H1 (cell line): ENCODE data around the gene ZNF333. TPM values are rescaled to one million over a fixed set of nuclear protein-coding genes. Genes with fewer than 3 reads are reported as not detected.

Source experiments
- CHD7 ChIP-seq: fragments of 300-600 bp; sonication (generic); IDR thresholded peaks from 2 replicates; pipeline ENCODE4 v1.7.1; 2012; ENCODE audit warnings: low read length, moderate library complexity, mild to moderate bottlenecking, inconsistent platforms; ENCODE audit not compliant: insufficient replicate concordance
- EP300 ChIP-seq, 2 experiments: IDR thresholded peaks; 1 replicate in 1 of 2; 2 replicates in 1 of 2; pipeline ENCODE4 v1.6.1; 2011 to 2012; ENCODE audit warnings: low read depth in 2 of 2, low read length in 2 of 2, mild to moderate bottlenecking in 2 of 2, borderline replicate concordance in 1 of 2, inconsistent platforms in 1 of 2, moderate library complexity in 1 of 2
- EZH2 ChIP-seq: fragments of 200-600 bp; sonication (generic); IDR thresholded peaks from 2 replicates; pipeline ENCODE4 v1.7.1; 2012; ENCODE audit warnings: low read depth, mild to moderate bottlenecking, moderate library complexity, low read length, inconsistent platforms; ENCODE audit not compliant: severe bottlenecking
- YY1 ChIP-seq: IDR thresholded peaks from 2 replicates; pipeline ENCODE4 v1.6.1; 2011; ENCODE audit warnings: low read depth, mild to moderate bottlenecking, low read length
- polyA plus RNA-seq, 7 experiments: library from polyadenylated mRNA; depleted of rRNA in 3 of 7; stranded (reverse) in 5 of 7; unstranded in 2 of 7; fragments of >200 nt in 5 of 7; fragments of 200-250 nt in 2 of 7; gene quantifications; 1 replicate in 5 of 7; 2 replicates in 1 of 7; 4 replicates in 1 of 7; pipeline versions ENCODE4 v1.2.1 to v1.2.3, GENCODE V29; 2011 to 2013; ENCODE audit warnings: missing spikeins in 2 of 7, mixed read lengths in 2 of 7
- total RNA-seq: library from RNA; stranded (reverse); fragmentation: NEBNext Ultra II Directional; extraction: Animal tissue kit (Norgen Biotek cat#: 25700); gene quantifications from 2 replicates; pipeline ENCODE4 v1.2.1, GENCODE V29; 2021

Gene ZNF333
- total and polyA plus RNA-seq, 2 of the 8 experiments (the other 6 are each of a cell fraction or from before 2014, with no cell fraction given): 7.3 to 8.4 TPM

DNA sequence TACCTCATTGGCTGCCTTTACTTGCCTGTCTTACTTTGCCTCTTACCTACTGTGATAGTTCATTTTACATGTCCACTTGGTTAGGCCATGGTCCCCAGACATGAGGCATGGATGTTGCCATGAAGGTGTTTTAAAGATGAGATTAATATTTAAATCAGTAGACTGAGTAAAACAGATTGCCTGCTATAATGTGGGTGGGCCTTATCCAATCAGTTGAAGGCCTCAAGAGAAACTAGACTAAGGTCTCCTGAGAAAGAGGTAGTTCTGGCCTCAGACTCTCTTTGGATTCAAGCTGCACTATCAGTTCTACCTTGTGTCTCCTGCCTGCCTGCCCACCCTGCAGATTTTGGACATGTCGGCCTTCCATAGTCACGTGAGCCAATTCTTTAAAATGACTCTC lies 41.3 kb upstream of the ZNF333 start (continued):
- TF ChIP-seq EP300 (IDR thresholded peaks at IDR 0.05; ENCODE audit: borderline replicate concordance in 1 of 2, low read depth in 2 of 2, low read length in 2 of 2) (no peak), YY1 (no peak), EZH2 (no peak), CHD7 (no peak)
